Measurements from ENCODE around the gene MFSD1. TPM values are rescaled to one million over a fixed set of nuclear protein-coding genes. Genes with fewer than 3 reads are reported as not detected.

The MFSD1 gene
- total RNA-seq, 1 donor from 2014 or later: 16.0 TPM

GRCh38 chr3:158820521-158820920, 18.7 kb downstream of the MFSD1 start:
- H2AFZ ChIP-seq (replicated peaks): no peak overlapping the region
- no peaks in the 10 kb centered on the region for H3K27me3 ChIP-seq
- no peak for DNase-seq (ENCODE audit: low spot score)
- H3K9ac ChIP-seq: no peak overlapping the region
- no peaks in the 10 kb centered on the region for H3K4me1 ChIP-seq
- H4K20me1 ChIP-seq (ENCODE audit: low read depth): no peaks in the 10 kb centered on the region
- H3F3A ChIP-seq (ENCODE audit: low read depth): no peaks in the 10 kb centered on the region
- Mint-ChIP-seq H3K4me1 (no peaks in the 10 kb centered on the region), H3K9me3 (no peaks in the 10 kb centered on the region), H3K27me3 (ENCODE audit: insufficient read depth, low read depth) (no peaks in the 10 kb centered on the region), H3K36me3 (peaks cover 2% of the 10 kb centered on the region), H3K27ac (no peak overlapping the region), H3K4me3 (no peak overlapping the region)
- TF ChIP-seq CTCF (IDR thresholded peaks at IDR 0.05) (no peak), EZH2phosphoT487 (IDR thresholded peaks at IDR 0.05) (no peak), EZH2 (IDR thresholded peaks at IDR 0.05) (no peak)
- H3K27ac ChIP-seq: no peak overlapping the region
- H3K4me3 ChIP-seq: no peak overlapping the region
- no peaks in the 10 kb centered on the region for H3K36me3 ChIP-seq
- H3K4me2 ChIP-seq: no peak overlapping the region
- H3K9me3 ChIP-seq (ENCODE audit: low read depth): no peaks in the 10 kb centered on the region
- H3K79me2 ChIP-seq (ENCODE audit: low read depth): no peaks in the 10 kb centered on the region

- no peak overlapping the region for H2AFZ ChIP-seq (replicated peaks)
- DNase-seq (ENCODE audit: low spot score): no peak
- no peaks in the 10 kb centered on the region for H3K27me3 ChIP-seq
- H3K36me3 ChIP-seq: no peaks in the 10 kb centered on the region
- no peak overlapping the region for H3K27ac Mint-ChIP-seq
- no peaks in the 10 kb centered on the region for H3K79me2 ChIP-seq (ENCODE audit: low read depth)
- H3K9me3 ChIP-seq (ENCODE audit: low read depth): no peaks in the 10 kb centered on the region
- H3K4me2 ChIP-seq: no peak overlapping the region
- no peak overlapping the region for H3K4me3 ChIP-seq
- no peaks in the 10 kb centered on the region for H3K4me1 Mint-ChIP-seq
- no peak overlapping the region for H3K9ac ChIP-seq
- no peaks in the 10 kb centered on the region for H3F3A ChIP-seq (ENCODE audit: low read depth)
- H3K9me3 Mint-ChIP-seq: no peaks in the 10 kb centered on the region
- H3K4me1 ChIP-seq: no peaks in the 10 kb centered on the region
- no peaks in the 10 kb centered on the region for H4K20me1 ChIP-seq (ENCODE audit: low read depth)
- peaks cover 2% of the 10 kb centered on the region for H3K36me3 Mint-ChIP-seq
- H3K4me3 Mint-ChIP-seq: no peak overlapping the region
- H3K27ac ChIP-seq: no peak overlapping the region
- H3K27me3 Mint-ChIP-seq (ENCODE audit: insufficient read depth, low read depth): no peaks in the 10 kb centered on the region
- TF ChIP-seq CTCF (IDR thresholded peaks at IDR 0.05) (no peak), EZH2phosphoT487 (IDR thresholded peaks at IDR 0.05) (no peak), EZH2 (IDR thresholded peaks at IDR 0.05) (no peak)
Observed at GRCh38 chr3:158821847-158822246, 20.0 kb downstream of the MFSD1 start.

- no peaks in the 10 kb centered on the region for H3K27me3 Mint-ChIP-seq (ENCODE audit: insufficient read depth, low read depth)
- H3K36me3 Mint-ChIP-seq: no peaks in the 10 kb centered on the region
- H3K4me3 Mint-ChIP-seq: no peak overlapping the region
- Histone ChIP-seq H4K20me1 (ENCODE audit: low read depth) (no peaks in the 10 kb centered on the region), H3K27me3 (no peaks in the 10 kb centered on the region), H3K4me3 (no peak overlapping the region), H3K4me2 (no peak overlapping the region), H3K27ac (no peak overlapping the region), H3K79me2 (ENCODE audit: low read depth) (no peaks in the 10 kb centered on the region), H3F3A (ENCODE audit: low read depth) (no peaks in the 10 kb centered on the region), H3K9me3 (ENCODE audit: low read depth) (no peaks in the 10 kb centered on the region), H2AFZ (replicated peaks) (no peak overlapping the region), H3K4me1 (no peaks in the 10 kb centered on the region), H3K36me3 (no peaks in the 10 kb centered on the region), H3K9ac (no peak overlapping the region)
- H3K27ac Mint-ChIP-seq: no peak overlapping the region
- H3K9me3 Mint-ChIP-seq: no peaks in the 10 kb centered on the region
- no peaks in the 10 kb centered on the region for H3K4me1 Mint-ChIP-seq
- TF ChIP-seq EZH2 (IDR thresholded peaks at IDR 0.05): no peak
- no peak for TF ChIP-seq CTCF (IDR thresholded peaks at IDR 0.05)
- TF ChIP-seq EZH2phosphoT487 (IDR thresholded peaks at IDR 0.05): no peak
- DNase-seq (ENCODE audit: low spot score): no peak
Observed at GRCh38 chr3:158823426-158823825, 21.6 kb downstream of the MFSD1 start.
